Peyer's patch (tissue), 4 donors: ENCODE data around the gene PTPRF. TPM values are rescaled to one million over a fixed set of nuclear protein-coding genes. Genes with fewer than 3 reads are reported as not detected.

Experiments used
- DNase-seq, 3 donors: peaks; one replicate each; pipeline ENCODE4 v3.0.0-alpha.2; 2017 to 2019
- H3K27ac ChIP-seq, 4 donors: fragments of 200-600 bp; sonication (generic); one replicate each; pipeline ENCODE4 v1.5.1; 2016 to 2019
- H3K27me3 ChIP-seq, 2 donors: fragments of 200-600 bp; sonication (generic); one replicate each; pipeline ENCODE4 v1.5.1; 2019
- H3K36me3 ChIP-seq, 3 donors: fragments of 200-600 bp; sonication (generic); one replicate each; pipeline ENCODE4 v1.5.1; 2016 to 2019
- H3K4me1 ChIP-seq, 4 donors: fragments of 200-600 bp; sonication (generic); one replicate each; pipeline ENCODE4 v1.5.1; 2016 to 2019
- H3K4me3 ChIP-seq, 4 donors: fragments of 200-600 bp; sonication (generic); 1 replicate in 3 of 4; 2 replicates in 1 of 4; pipeline ENCODE4 v1.5.1; 2016 to 2019; ENCODE audit warnings: mild to moderate bottlenecking in 1 of 4
- H3K9me3 ChIP-seq, 4 donors: fragments of 200-600 bp; sonication (generic); one replicate each; pipeline ENCODE4 v1.5.1; 2016 to 2019; ENCODE audit warnings: mild to moderate bottlenecking in 1 of 4
- POLR2A ChIP-seq, 2 donors: fragments of 450-650 bp; IDR thresholded peaks; one replicate each; pipeline ENCODE4 v1.5.1; 2017; ENCODE audit warnings: antibody characterized with exemption in 2 of 2, mild to moderate bottlenecking in 2 of 2, moderate library complexity in 2 of 2
- total RNA-seq, 4 donors: library from RNA; depleted of rRNA; stranded (reverse); fragments of >200 nt; gene quantifications; one replicate each; pipeline ENCODE4 v1.1.0, GENCODE V29; 2016
- TF ChIP-seq, protein P1 (sequence below), 6 experiments: fragments of 450-650 bp in 4 of 6; fragments of 200-600 bp in 2 of 6; sonication (generic) in 1 of 6; IDR thresholded peaks; one replicate each; pipeline ENCODE4 v1.5.1; 2017 to 2019; ENCODE audit warnings: antibody characterized with exemption in 6 of 6, mild to moderate bottlenecking in 3 of 6, moderate library complexity in 1 of 6

The PTPRF gene
- total RNA-seq, 4 donors from 2014 or later: 149 to 613 (median 528) TPM

DNA sequence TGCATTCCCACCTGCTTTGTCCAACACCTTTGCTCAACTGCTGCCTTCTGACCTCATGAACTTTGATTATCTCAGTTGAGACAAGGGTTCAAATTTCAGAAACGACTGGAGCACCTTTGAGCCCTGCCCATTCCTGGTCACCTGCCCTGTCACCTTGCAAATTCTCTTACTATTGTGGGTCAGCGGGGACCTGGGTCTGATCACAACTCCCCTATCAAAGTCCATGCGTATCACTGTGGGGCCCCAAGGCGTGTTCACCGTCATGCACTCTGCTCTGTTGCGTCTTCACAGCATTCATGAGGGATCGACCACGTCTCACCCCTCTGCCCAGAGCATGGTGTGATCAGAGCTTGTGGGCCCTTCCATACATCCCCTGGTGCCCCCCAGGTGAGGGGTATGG, 12.9 kb downstream of the PTPRF start:
- Histone ChIP-seq H3K4me1 (peaks cover 0 to 82% (median 10%) of the 10 kb centered on the region in 4 donors), H3K27ac (peak overlapping the region in 3 of 4 donors; percentile 76 to 94 (median 85))
- DNase-seq: peak in 2 of 3 donors; percentile 75 to 82

DNA sequence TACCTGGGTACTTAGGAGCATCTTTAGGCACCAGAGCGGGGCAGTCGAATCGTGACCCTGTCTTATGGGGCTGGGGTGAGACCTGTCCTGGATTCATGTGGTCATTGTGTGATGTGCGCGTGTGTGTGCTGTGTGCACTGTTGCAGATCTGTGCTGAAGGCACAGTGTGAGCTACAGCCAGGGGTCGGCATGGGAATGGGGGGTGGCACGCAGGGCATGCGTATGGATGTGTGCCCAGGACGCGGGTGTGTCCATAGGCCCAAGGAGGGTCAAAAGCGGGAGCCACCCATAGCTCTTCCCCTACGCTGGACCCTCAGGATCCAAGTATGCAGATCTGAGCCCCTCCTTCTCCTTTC, 14.6 kb downstream of the PTPRF start:
- Histone ChIP-seq H3K27me3 (no peaks in the 10 kb centered on the region), H3K36me3 (no peaks in the 10 kb centered on the region), H3K9me3 (no peaks in the 10 kb centered on the region), H3K4me1 (peaks cover 0 to 93% (median 16%) of the 10 kb centered on the region in 4 donors), H3K27ac (peak overlapping the region in 3 of 4 donors; percentile 76 to 94 (median 85)), H3K4me3 (peak overlapping the region in 2 of 4 donors; percentile 28 to 29)
- DNase-seq: no peak
- TF ChIP-seq, protein P1, sequence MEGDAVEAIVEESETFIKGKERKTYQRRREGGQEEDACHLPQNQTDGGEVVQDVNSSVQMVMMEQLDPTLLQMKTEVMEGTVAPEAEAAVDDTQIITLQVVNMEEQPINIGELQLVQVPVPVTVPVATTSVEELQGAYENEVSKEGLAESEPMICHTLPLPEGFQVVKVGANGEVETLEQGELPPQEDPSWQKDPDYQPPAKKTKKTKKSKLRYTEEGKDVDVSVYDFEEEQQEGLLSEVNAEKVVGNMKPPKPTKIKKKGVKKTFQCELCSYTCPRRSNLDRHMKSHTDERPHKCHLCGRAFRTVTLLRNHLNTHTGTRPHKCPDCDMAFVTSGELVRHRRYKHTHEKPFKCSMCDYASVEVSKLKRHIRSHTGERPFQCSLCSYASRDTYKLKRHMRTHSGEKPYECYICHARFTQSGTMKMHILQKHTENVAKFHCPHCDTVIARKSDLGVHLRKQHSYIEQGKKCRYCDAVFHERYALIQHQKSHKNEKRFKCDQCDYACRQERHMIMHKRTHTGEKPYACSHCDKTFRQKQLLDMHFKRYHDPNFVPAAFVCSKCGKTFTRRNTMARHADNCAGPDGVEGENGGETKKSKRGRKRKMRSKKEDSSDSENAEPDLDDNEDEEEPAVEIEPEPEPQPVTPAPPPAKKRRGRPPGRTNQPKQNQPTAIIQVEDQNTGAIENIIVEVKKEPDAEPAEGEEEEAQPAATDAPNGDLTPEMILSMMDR (IDR thresholded peaks at IDR 0.05): no peak
- no peak for TF ChIP-seq POLR2A (IDR thresholded peaks at IDR 0.05)

More for the DNA sequence above, 12.9 kb downstream of the PTPRF start:
- Histone ChIP-seq H3K36me3 (peaks cover 0 to 7% (median 0%) of the 10 kb centered on the region in 3 donors), H3K9me3 (no peaks in the 10 kb centered on the region), H3K27me3 (no peaks in the 10 kb centered on the region), H3K4me3 (peak overlapping the region in 2 of 4 donors; percentile 6 to 22)
- TF ChIP-seq POLR2A (IDR thresholded peaks at IDR 0.05): peak; percentile 27 to 73
- TF ChIP-seq, protein P1 (IDR thresholded peaks at IDR 0.05): no peak

DNA sequence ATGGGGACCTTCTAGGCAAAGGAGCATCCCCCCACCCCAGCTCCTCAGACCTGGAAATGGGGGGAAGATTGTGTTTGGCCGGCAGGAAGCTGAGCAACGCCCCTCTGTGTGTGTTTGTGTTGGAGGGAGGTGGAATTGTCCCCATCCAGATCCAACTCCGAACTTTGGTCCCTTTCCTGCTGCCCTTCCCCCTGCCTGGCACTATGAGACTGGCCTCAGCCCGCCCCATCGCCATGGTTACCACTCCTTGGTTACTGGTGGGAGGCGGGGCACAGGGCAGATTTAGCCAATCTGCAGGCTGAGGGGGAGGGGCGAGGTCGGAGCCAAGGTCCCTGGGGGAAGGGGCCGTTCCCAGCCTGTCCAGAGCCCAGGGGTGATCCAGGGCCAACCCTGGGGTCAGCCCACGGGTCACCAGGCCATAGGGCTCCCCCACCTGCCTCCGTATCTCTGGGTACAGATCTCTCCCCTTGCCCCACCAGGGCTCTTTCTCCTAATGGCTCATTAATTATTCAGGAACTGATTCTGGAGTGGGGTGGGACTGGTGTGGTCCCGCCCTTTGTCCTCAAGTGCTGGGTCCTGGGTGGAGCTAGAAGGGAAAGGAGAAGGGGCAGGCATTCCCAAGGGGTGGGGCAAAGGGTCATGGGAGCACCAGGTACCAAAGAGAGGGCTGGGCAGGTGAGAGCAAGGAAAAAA, 15.2 kb downstream of the PTPRF start:
- Histone ChIP-seq H3K4me1 (peaks cover 0 to 93% (median 17%) of the 10 kb centered on the region in 4 donors), H3K9me3 (no peaks in the 10 kb centered on the region), H3K27me3 (no peaks in the 10 kb centered on the region), H3K36me3 (no peaks in the 10 kb centered on the region), H3K27ac (peak overlapping the region in 3 of 4 donors; percentile 76 to 94 (median 85)), H3K4me3 (peak overlapping the region in 2 of 4 donors; percentile 28 to 29)
- peak in 2 of 3 donors; percentile 93 to 96 for DNase-seq
- TF ChIP-seq POLR2A (IDR thresholded peaks at IDR 0.05): peak; percentile 35 to 77
- TF ChIP-seq, protein P1 (IDR thresholded peaks at IDR 0.05): no peak

DNA sequence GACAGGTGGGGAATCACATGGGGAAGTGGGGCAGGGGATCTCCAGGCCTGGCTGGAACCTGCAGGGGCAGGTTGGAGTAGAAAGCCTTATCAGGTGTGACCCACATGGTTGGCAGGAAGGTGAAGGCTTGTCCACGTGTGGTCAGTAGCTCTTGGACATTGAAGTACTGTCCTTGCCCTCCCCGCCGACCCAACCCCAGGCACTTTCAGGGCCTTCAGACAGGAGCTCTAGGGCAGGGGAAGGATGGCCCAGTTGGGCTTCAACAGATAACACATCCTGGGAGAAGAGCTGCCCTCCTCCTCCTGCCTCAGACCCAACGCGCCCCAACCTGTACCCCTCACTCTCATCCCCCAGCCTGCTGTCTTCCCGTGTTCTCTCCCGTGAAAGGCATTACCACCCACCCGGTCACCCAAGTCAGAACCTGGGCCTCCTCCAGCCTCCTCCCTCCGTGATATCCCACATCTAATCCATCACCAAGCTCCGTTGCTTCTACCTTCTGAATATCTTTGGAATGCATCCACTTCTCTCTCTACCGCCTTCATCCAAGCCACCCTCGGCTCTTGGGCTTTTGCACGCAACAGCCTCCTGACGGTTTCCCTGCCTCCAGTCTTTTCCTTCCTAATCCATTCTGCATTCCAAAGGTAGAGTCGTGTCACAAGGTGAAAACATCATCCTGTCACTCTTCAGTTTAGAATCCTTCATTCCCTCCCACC, 15.9 kb downstream of the PTPRF start:
- H3K36me3 ChIP-seq: no peaks in the 10 kb centered on the region
- H3K27me3 ChIP-seq: no peaks in the 10 kb centered on the region
- peaks cover 0 to 93% (median 20%) of the 10 kb centered on the region in 4 donors for H3K4me1 ChIP-seq
- H3K4me3 ChIP-seq: peak overlapping the region in 1 of 4 donors; percentile 29
- TF ChIP-seq, protein P1 (IDR thresholded peaks at IDR 0.05): no peak
- TF ChIP-seq POLR2A (IDR thresholded peaks at IDR 0.05): no peak
- H3K27ac ChIP-seq: peak overlapping the region in 3 of 4 donors; percentile 76 to 94 (median 85)
- no peak for DNase-seq
- no peaks in the 10 kb centered on the region for H3K9me3 ChIP-seq

DNA sequence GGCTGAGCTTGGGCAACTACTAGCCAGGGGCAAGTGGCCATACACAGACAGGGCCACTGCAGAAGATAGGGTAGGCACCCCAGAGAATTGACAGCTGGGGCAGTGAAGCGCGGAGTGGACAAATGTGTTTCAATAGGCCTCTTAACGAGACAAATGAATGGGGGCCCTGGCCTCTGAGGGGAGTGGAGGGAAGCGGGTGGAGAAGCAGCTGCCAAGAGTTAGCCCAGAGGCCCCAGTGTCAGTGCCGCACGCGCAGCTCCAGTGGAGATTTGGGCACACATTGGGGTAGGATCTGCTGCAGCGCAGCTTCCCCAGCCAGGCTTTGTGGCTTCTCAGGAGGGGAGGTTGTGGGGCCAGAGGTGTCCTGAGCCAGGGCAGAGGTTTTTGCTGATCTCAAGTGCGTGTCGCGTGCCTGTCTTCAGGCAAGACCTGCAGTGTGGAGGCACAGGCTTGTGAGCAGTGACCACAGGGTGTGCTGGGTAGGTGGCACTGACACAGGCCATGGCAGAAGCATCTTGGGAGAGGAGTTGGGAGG, 16.9 kb downstream of the PTPRF start:
- TF ChIP-seq POLR2A (IDR thresholded peaks at IDR 0.05): no peak
- TF ChIP-seq, protein P1 (IDR thresholded peaks at IDR 0.05): no peak
- H3K36me3 ChIP-seq: no peaks in the 10 kb centered on the region
- H3K27ac ChIP-seq: peak overlapping the region in 3 of 4 donors; percentile 76 to 94 (median 86)

More for the DNA sequence above, 16.9 kb downstream of the PTPRF start:
- Histone ChIP-seq H3K4me3 (no peak overlapping the region), H3K4me1 (peaks cover 0 to 98% (median 16%) of the 10 kb centered on the region in 4 donors), H3K9me3 (no peaks in the 10 kb centered on the region), H3K27me3 (no peaks in the 10 kb centered on the region)
- no peak for DNase-seq
